ENCODE results near the gene SETD6. TPM values are rescaled to one million over a fixed set of nuclear protein-coding genes. Genes with fewer than 3 reads are reported as not detected.

Gene SETD6
- total RNA-seq, 1 donor from 2014 or later, result 25.0 TPM

DNA sequence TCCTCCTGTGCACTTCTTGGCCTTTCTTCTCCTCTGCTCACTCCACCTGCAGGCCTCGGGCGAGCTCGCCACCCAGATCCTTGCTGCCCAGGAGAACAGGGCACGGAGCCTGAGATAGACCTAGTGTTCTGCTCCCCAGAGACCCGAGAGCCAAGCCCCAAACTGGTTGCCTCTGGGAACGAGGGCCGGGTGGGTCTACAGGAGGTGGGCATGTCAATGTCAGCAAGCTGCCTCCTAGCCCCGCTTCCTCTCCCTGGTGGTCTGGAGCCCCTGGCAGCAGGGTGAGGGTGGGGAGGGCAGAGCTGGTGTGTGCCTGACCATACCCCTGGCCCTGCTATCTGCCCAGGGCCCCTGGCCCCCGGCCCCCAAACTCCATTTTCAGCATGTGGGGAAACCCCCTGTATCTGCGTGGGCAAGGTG lies 16.2 kb upstream of the SETD6 start:
- no peak for DNase-seq (ENCODE audit: low read depth)
- H3K4me3 ChIP-seq (ENCODE audit: low read depth, low read length), result no peak overlapping the region
- TF ChIP-seq, protein P1, sequence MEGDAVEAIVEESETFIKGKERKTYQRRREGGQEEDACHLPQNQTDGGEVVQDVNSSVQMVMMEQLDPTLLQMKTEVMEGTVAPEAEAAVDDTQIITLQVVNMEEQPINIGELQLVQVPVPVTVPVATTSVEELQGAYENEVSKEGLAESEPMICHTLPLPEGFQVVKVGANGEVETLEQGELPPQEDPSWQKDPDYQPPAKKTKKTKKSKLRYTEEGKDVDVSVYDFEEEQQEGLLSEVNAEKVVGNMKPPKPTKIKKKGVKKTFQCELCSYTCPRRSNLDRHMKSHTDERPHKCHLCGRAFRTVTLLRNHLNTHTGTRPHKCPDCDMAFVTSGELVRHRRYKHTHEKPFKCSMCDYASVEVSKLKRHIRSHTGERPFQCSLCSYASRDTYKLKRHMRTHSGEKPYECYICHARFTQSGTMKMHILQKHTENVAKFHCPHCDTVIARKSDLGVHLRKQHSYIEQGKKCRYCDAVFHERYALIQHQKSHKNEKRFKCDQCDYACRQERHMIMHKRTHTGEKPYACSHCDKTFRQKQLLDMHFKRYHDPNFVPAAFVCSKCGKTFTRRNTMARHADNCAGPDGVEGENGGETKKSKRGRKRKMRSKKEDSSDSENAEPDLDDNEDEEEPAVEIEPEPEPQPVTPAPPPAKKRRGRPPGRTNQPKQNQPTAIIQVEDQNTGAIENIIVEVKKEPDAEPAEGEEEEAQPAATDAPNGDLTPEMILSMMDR (conservative IDR thresholded peaks at IDR 0.05; ENCODE audit: low read depth, low read length), result no peak

GRCh38 chr16:58499615-58500351 lies 15.5 kb upstream of the SETD6 start, which contains the start of gene NDRG4:
Gene NDRG4, plus strand, starts transcription at chr16:58500143. Its CDS starts 106 bp downstream, at chr16:58500249.
- peak within 1 kb of the TSS; percentile 40 for H3K4me3 ChIP-seq (ENCODE audit: low read depth, low read length)
- no peak for DNase-seq (ENCODE audit: low read depth)
- TF ChIP-seq, protein P1 (conservative IDR thresholded peaks at IDR 0.05; ENCODE audit: low read depth, low read length), result no peak

DNA sequence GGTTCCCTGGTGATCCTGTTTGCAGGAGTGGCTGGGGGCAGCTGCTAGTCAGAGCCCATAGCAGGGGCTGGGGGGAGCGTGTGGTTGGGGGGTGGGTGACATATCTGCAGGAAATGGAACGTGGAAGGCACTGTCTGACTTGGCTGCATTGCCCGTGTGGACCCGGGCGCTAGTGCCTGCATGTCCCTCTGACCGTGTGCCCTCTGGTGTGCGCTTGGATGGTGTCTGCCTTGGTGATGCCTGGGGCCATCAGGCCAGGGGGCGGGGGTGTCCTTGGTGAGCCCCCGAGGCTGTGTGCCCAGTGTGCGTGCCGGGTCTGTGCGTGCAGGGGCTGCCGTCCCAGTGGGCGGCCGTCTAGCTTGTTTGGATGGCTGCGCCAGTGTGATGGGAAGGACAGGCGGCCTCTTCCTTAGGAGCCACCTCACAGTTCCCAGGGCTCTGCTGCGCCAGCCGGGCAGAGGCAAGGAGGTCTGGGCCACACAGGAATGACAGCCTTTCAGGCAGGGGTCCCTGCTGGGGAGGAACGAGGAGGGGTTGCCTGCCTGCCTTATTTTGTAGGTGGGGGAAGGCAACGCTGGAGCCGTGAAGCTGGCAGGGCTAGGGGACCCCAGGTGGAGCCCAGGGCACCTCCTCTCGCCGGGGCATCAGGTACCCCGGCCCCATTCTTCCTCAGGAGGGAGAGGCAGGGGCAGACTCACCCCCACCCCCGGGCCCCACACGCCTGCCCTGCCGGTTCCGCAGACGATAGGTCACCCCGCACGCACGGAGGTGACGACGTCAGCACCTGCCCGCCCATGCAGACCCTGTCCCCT lies 14.7 kb upstream of the SETD6 start:
- no peak for DNase-seq (ENCODE audit: low read depth)
- TF ChIP-seq, protein P1 (conservative IDR thresholded peaks at IDR 0.05; ENCODE audit: low read depth, low read length), result no peak
- peak overlapping the region; percentile 40 for H3K4me3 ChIP-seq (ENCODE audit: low read depth, low read length)

- H3K4me3 ChIP-seq (ENCODE audit: low read depth, low read length), result peak overlapping the region; percentile 40
- DNase-seq (ENCODE audit: low read depth), result no peak
- TF ChIP-seq, protein P1 (conservative IDR thresholded peaks at IDR 0.05; ENCODE audit: low read depth, low read length), result no peak
Measured at GRCh38 chr16:58501242-58502131, 13.8 kb upstream of the SETD6 start.

- TF ChIP-seq, protein P1 (conservative IDR thresholded peaks at IDR 0.05; ENCODE audit: low read depth, low read length), result no peak
- H3K4me3 ChIP-seq (ENCODE audit: low read depth, low read length), result no peak overlapping the region
- no peak for DNase-seq (ENCODE audit: low read depth)
Measured at GRCh38 chr16:58502217-58502921, 12.9 kb upstream of the SETD6 start.

All from epithelial cell of proximal tubule (primary cell).